ENCODE results near the gene AR. TPM values are rescaled to one million over a fixed set of nuclear protein-coding genes. Genes with fewer than 3 reads are reported as not detected.

AR gene
- total RNA-seq, 4 donors from 2014 or later, result 6.4 to 13.0 (median 10.2) TPM

DNA sequence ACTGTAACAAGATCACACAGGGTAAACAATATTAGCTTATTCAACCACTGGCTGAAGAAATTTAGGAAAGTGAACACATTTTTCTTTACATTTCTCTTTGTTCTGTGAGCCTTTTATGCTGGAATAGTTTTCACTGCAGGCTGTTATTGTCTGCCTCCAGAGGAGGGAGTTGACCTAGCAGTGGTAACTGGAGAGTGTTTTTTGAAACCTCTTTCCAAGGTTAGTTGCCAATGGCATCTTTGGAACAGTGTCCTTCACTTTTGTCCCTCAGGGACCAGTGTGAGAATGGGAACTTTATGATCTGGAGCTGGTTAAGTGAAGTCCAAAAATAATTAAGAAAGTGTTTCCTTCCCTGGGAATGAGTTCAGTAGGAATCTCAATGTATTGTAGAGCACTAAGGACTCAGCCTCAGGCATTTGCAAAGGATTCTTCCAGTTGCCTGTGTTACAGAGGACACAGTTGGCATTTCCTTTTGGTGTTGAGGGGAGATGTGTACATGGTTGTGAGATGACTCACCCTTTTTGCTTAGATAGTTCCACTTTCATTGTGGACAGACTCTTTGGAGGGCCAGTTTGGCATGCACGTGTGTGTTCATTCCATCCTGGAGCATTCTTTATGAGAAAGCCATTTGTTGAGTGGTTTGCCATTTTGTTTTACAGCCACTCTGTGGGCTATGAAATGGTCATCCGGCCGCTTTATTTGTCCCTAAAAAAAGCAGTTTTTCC lies 61.3 kb downstream of the AR start:
- Histone ChIP-seq H3K4me3 (no peak overlapping the region), H3K4me1 (no peaks in the 10 kb centered on the region), H3K9me3 (no peaks in the 10 kb centered on the region), H3K27ac (no peak overlapping the region), H3K27me3 (no peaks in the 10 kb centered on the region), H3K36me3 (no peaks in the 10 kb centered on the region)
- WGBS, result 57% methylated on average over 3 of the region's 3 CpGs
- TF ChIP-seq POLR2AphosphoS5 (IDR thresholded peaks at IDR 0.05) (no peak), EP300 (IDR thresholded peaks at IDR 0.05) (no peak), POLR2A (IDR thresholded peaks at IDR 0.05) (no peak)
- TF ChIP-seq, protein P1, sequence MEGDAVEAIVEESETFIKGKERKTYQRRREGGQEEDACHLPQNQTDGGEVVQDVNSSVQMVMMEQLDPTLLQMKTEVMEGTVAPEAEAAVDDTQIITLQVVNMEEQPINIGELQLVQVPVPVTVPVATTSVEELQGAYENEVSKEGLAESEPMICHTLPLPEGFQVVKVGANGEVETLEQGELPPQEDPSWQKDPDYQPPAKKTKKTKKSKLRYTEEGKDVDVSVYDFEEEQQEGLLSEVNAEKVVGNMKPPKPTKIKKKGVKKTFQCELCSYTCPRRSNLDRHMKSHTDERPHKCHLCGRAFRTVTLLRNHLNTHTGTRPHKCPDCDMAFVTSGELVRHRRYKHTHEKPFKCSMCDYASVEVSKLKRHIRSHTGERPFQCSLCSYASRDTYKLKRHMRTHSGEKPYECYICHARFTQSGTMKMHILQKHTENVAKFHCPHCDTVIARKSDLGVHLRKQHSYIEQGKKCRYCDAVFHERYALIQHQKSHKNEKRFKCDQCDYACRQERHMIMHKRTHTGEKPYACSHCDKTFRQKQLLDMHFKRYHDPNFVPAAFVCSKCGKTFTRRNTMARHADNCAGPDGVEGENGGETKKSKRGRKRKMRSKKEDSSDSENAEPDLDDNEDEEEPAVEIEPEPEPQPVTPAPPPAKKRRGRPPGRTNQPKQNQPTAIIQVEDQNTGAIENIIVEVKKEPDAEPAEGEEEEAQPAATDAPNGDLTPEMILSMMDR (IDR thresholded peaks at IDR 0.05), result no peak
- DNase-seq (ENCODE audit: low spot score in 2 of 2), result no peak

DNA sequence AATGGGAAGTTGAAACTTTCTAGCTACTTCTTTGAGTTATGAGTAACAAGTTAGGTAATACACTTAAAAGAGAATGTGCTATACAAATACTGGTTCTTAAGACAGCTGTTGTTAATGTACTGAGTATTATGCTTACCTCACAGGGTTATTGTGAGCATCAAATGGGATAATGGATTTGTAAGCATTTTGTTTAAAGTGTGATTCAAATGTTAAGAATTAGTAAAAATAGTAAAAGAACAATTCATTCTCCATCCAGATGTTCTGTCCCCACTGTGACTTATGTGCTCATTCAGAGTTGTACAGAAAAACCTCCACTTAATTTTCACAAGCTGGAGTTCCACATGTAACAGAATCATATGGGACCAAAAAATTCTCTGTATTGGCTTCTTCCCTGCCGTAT lies 63.6 kb downstream of the AR start:
- DNase-seq (ENCODE audit: low spot score in 2 of 2), result no peak
- no peaks in the 10 kb centered on the region for H3K9me3 ChIP-seq

DNA sequence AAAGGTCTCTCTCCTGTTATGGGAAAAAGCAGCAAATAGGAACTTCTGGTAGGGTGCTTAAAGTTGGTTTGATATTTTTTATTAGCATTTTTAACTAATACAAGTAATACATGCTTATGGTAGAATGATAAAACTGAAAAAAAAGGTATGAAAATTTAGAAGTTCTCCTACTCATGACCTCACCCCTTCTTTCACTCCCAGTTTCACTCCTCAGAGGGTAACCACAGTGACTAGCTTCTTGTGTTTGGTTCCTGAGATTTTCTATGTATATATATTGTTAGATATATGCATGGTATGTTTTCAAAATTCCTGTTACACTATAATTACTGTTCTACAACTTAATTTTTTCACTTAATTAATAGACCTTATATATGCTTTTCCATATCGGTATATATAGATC lies 66.5 kb downstream of the AR start:
- H3K4me1 ChIP-seq, result no peaks in the 10 kb centered on the region
- no peak for DNase-seq (ENCODE audit: low spot score in 2 of 2)

More for the DNA sequence above, 63.6 kb downstream of the AR start:
- 81% methylated on average over 1 of the region's 1 CpG for WGBS
- Histone ChIP-seq H3K4me3 (no peak overlapping the region), H3K27me3 (no peaks in the 10 kb centered on the region), H3K36me3 (no peaks in the 10 kb centered on the region), H3K27ac (no peak overlapping the region), H3K4me1 (no peaks in the 10 kb centered on the region)
- TF ChIP-seq POLR2A (IDR thresholded peaks at IDR 0.05) (no peak), EP300 (IDR thresholded peaks at IDR 0.05) (no peak), POLR2AphosphoS5 (IDR thresholded peaks at IDR 0.05) (no peak)
- TF ChIP-seq, protein P1 (IDR thresholded peaks at IDR 0.05), result no peak

DNA sequence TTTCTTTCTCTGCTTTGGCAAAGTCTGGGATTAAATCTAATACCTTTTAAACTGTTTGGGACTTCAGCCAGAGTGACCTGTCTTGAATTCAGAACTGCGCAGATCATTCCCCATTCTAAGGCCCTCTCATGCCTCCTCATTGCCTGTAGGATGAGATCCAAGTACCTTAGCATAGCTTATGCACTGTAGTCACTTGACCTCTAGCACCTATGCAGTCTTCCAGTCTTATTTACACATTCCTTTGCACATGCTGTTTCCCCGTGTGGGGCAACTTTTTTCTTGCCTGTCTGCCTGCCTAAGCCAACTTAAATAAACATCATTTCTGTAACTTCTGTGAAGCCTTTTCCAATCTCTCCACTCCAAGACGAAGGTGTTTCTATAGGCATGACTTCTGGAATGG lies 68.4 kb downstream of the AR start:
- DNase-seq (ENCODE audit: low spot score in 2 of 2), result no peak
- Histone ChIP-seq H3K4me3 (no peak overlapping the region), H3K4me1 (no peaks in the 10 kb centered on the region), H3K27ac (no peak overlapping the region), H3K27me3 (no peaks in the 10 kb centered on the region), H3K36me3 (no peaks in the 10 kb centered on the region), H3K9me3 (no peaks in the 10 kb centered on the region)
- WGBS, result 64% methylated on average over 3 of the region's 3 CpGs
- no peak for TF ChIP-seq EP300 (IDR thresholded peaks at IDR 0.05)
- TF ChIP-seq POLR2AphosphoS5 (IDR thresholded peaks at IDR 0.05), result no peak
- TF ChIP-seq POLR2A (IDR thresholded peaks at IDR 0.05), result no peak
- TF ChIP-seq, protein P1 (IDR thresholded peaks at IDR 0.05), result no peak

More for the DNA sequence above, 66.5 kb downstream of the AR start:
- Histone ChIP-seq H3K36me3 (no peaks in the 10 kb centered on the region), H3K27ac (no peak overlapping the region), H3K9me3 (no peaks in the 10 kb centered on the region), H3K27me3 (no peaks in the 10 kb centered on the region), H3K4me3 (no peak overlapping the region)
- 0% methylated on average over 1 of the region's 1 CpG for WGBS
- TF ChIP-seq EP300 (IDR thresholded peaks at IDR 0.05) (no peak), POLR2AphosphoS5 (IDR thresholded peaks at IDR 0.05) (no peak), POLR2A (IDR thresholded peaks at IDR 0.05) (no peak)
- TF ChIP-seq, protein P1 (IDR thresholded peaks at IDR 0.05), result no peak

DNA sequence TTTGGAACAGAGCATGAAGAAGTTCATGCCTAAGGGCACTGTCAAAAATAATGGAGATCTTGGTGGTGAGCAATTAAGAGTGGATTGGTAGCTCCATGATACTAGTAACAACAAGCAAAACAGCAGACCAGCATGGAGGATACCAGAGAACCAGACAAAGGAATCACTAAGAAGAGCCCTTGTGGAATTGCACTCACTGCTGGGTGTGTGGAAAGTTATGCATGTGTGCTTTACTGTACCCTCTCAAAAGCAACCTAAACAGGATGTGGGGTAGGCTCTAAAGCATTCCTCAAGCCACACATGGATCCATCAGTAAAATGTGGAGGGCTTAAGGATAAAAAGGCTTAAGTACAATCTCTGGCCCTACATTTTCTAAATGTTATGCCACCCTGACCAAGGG lies 69.5 kb downstream of the AR start:
- Histone ChIP-seq H3K27ac (no peak overlapping the region), H3K36me3 (no peaks in the 10 kb centered on the region), H3K9me3 (no peaks in the 10 kb centered on the region), H3K4me3 (no peak overlapping the region), H3K27me3 (no peaks in the 10 kb centered on the region), H3K4me1 (no peaks in the 10 kb centered on the region)
- DNase-seq (ENCODE audit: low spot score in 2 of 2), result no peak
- TF ChIP-seq POLR2AphosphoS5 (IDR thresholded peaks at IDR 0.05) (no peak), EP300 (IDR thresholded peaks at IDR 0.05) (no peak), POLR2A (IDR thresholded peaks at IDR 0.05) (no peak)
- TF ChIP-seq, protein P1 (IDR thresholded peaks at IDR 0.05), result no peak

Data from suprapubic skin (tissue), 4 donors.